Lung (tissue), 12 donors: Measurements from ENCODE around the gene PSMD7. TPM values are rescaled to one million over a fixed set of nuclear protein-coding genes. Genes with fewer than 3 reads are reported as not detected.
A peak's percentile ranks its signal among the peaks of the same experiment; 100 is the strongest.

Experiments
- ATAC-seq: fragments of 200-7000 bp; cut with Tn5 transposase; one replicate; pipeline ENCODE4 v1.9.1; 2020; ENCODE audit warnings: moderate number of reproducible peaks; ENCODE audit not compliant: insufficient read depth, low FRiP score
- DNase-seq, 3 donors: peaks; one replicate each; pipeline ENCODE4 v3.0.0-alpha.2; 2013 to 2017
- H3K27ac ChIP-seq, 2 donors: one replicate each; pipeline ENCODE4 v1.5.1; 2013; ENCODE audit warnings: mild to moderate bottlenecking in 2 of 2, moderate library complexity in 2 of 2, control low read depth in 1 of 2, inconsistent platforms in 1 of 2, low read depth in 1 of 2, low read length in 1 of 2
- H3K27me3 ChIP-seq, 3 donors: one replicate each; pipeline ENCODE4 v1.5.1; 2013; ENCODE audit warnings: low read length in 2 of 3; ENCODE audit not compliant: control insufficient read depth in 3 of 3, insufficient read depth in 3 of 3
- H3K36me3 ChIP-seq, 4 donors: one replicate each; pipeline ENCODE4 v1.5.1; 2013; ENCODE audit warnings: low read length in 4 of 4, mild to moderate bottlenecking in 1 of 4, moderate library complexity in 1 of 4; ENCODE audit not compliant: control insufficient read depth in 4 of 4, insufficient read depth in 4 of 4
- H3K4me1 ChIP-seq, 5 donors: one replicate each; pipeline ENCODE4 v1.5.1; 2013; ENCODE audit warnings: low read length in 5 of 5, mild to moderate bottlenecking in 2 of 5, moderate library complexity in 1 of 5; ENCODE audit not compliant: control insufficient read depth in 5 of 5, insufficient read depth in 5 of 5
- H3K4me3 ChIP-seq: one replicate; pipeline ENCODE4 v1.5.1; 2013; ENCODE audit warnings: mild to moderate bottlenecking, control low read depth, moderate library complexity
- H3K9ac ChIP-seq, 2 donors: one replicate each; pipeline ENCODE4 v1.5.1; 2013; ENCODE audit warnings: low read length in 2 of 2, control low read depth in 1 of 2; ENCODE audit not compliant: insufficient read depth in 1 of 2
- H3K9me3 ChIP-seq, 4 donors: one replicate each; pipeline ENCODE4 v1.5.1; 2013; ENCODE audit warnings: low read length in 3 of 4, mild to moderate bottlenecking in 1 of 4, moderate library complexity in 1 of 4; ENCODE audit not compliant: control insufficient read depth in 4 of 4, insufficient read depth in 3 of 4
- WGBS, 2 donors: extraction: QIAGEN DNeasy Blood & Tissue Kit; methylation state at CpG; one replicate each; pipeline ENCODE4 v1.1.7; 2013; 5-methylcytosine and 5-hydroxymethylcytosine counted together
- polyA plus RNA-seq, 2 donors: library from polyadenylated mRNA; stranded (reverse); fragments of 200-250 nt; gene quantifications; one replicate each; pipeline ENCODE4 v1.2.1, GENCODE V29; 2013
- total RNA-seq, 2 donors: library from RNA; depleted of rRNA in 1 of 2; stranded (reverse); fragments of >200 nt in 1 of 2; gene quantifications; one replicate each; pipeline ENCODE4 v1.2.1, GENCODE V29; 2014 to 2021
- TF ChIP-seq, protein P1 (sequence below): IDR thresholded peaks from 2 replicates; pipeline ENCODE4 v1.5.1; 2012; ENCODE audit warnings: mild to moderate bottlenecking; ENCODE audit errors: control extremely low read depth, extremely low read depth
- donor health status: control.
- donor health status: control.
- donor health status: Bipolar disorder and iron deficiency.
- donor health status: healthy.
- donor health status: DM: yes; HTN: yes; CAD: no.

Gene PSMD7
- total and polyA plus RNA-seq, 4 donors: 30.7 to 118 (median 58.7) TPM

DNA sequence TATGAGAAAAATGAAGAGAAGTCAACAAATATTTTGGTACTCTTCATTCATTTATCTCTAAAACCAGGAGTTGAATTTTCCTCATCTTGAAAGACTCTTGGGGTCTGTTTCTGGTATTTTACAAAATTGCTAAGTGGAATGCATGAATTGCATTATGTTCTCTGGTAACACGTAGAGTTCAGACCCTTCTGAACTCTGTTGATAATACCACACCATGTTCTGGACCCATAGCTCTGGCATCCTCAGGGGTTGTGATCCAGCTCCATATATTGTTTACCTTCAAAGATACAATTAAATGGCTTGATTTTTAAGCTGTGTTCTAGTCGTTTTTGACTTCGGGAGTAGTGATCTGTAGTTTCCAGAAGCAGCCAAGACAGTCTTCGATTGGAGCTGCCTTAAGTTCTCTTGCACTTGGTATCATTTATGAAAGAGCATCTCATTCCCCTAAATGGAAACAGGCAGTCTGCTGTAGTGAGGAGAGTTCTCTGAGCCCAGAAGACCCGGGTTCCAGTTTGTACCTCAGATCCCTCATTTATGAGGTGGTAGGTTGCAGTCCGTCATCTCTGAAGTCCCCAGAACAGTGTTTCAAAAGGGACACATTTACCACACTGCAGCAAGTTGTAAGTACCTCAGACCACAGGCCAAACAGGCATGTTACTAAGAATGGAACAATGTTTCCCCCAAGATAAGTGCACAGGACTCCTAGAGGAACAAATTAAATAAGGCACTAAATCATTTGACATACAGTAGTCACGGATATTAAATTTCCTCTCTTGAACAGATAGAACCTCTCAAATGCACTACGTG lies 9.6 kb downstream of the PSMD7 start:
- no peaks in the 10 kb centered on the region for H3K27me3 ChIP-seq
- no peaks in the 10 kb centered on the region for H3K9me3 ChIP-seq
- no peak overlapping the region for H3K9ac ChIP-seq
- DNase-seq: no peak
- TF ChIP-seq, protein P1, sequence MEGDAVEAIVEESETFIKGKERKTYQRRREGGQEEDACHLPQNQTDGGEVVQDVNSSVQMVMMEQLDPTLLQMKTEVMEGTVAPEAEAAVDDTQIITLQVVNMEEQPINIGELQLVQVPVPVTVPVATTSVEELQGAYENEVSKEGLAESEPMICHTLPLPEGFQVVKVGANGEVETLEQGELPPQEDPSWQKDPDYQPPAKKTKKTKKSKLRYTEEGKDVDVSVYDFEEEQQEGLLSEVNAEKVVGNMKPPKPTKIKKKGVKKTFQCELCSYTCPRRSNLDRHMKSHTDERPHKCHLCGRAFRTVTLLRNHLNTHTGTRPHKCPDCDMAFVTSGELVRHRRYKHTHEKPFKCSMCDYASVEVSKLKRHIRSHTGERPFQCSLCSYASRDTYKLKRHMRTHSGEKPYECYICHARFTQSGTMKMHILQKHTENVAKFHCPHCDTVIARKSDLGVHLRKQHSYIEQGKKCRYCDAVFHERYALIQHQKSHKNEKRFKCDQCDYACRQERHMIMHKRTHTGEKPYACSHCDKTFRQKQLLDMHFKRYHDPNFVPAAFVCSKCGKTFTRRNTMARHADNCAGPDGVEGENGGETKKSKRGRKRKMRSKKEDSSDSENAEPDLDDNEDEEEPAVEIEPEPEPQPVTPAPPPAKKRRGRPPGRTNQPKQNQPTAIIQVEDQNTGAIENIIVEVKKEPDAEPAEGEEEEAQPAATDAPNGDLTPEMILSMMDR: no peak
- no peak overlapping the region for H3K27ac ChIP-seq
- no peak overlapping the region for H3K4me3 ChIP-seq
- no peaks in the 10 kb centered on the region for H3K4me1 ChIP-seq
- WGBS, 2 donors: 66 to 67% methylated on average over 8 of the region's 8 CpGs
- ATAC-seq: no peak
- H3K36me3 ChIP-seq: peaks cover 36 to 65% (median 45%) of the 10 kb centered on the region in 4 donors

DNA sequence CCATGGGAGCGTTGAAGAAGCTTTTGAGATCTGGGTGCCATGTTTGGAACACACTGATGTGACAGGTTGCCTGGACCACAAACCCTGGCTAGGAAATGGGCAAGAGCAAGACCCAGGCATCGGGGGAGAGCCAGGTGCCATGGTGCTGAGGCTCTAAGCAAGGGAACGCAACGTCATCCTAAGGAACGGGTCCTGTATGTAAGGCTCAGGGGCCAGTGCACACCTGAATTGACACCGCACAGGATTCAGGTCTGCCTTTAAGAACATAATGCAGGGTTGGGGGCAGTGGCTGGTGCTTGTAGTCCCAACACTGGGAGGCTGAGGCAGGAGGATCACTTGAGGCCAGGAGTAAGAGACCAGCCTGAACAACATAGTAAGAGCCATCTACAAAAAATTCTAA lies 10.8 kb downstream of the PSMD7 start:
- ATAC-seq: no peak
- TF ChIP-seq, protein P1: no peak
- no peak for DNase-seq
- H3K36me3 ChIP-seq: peaks cover 33 to 53% (median 34%) of the 10 kb centered on the region in 4 donors
- H3K4me3 ChIP-seq: no peak overlapping the region
- no peaks in the 10 kb centered on the region for H3K4me1 ChIP-seq
- H3K9ac ChIP-seq: no peak overlapping the region
- 94 to 97% methylated on average over 6 of the region's 6 CpGs for WGBS, 2 donors
- H3K27me3 ChIP-seq: no peaks in the 10 kb centered on the region
- H3K27ac ChIP-seq: no peak overlapping the region
- H3K9me3 ChIP-seq: no peaks in the 10 kb centered on the region

GRCh38 chr16:74309789-74310781 lies 13.5 kb downstream of the PSMD7 start:
- Histone ChIP-seq H3K9me3 (no peaks in the 10 kb centered on the region), H3K4me3 (no peak overlapping the region), H3K36me3 (peaks cover 15 to 28% (median 15%) of the 10 kb centered on the region in 4 donors), H3K27ac (no peak overlapping the region), H3K4me1 (no peaks in the 10 kb centered on the region), H3K9ac (no peak overlapping the region), H3K27me3 (no peaks in the 10 kb centered on the region)
- ATAC-seq: no peak
- 77 to 81% methylated on average over 15 of the region's 15 CpGs for WGBS, 2 donors
- TF ChIP-seq, protein P1: peak; percentile 41
- DNase-seq: peak; percentile 45 to 72 (median 64)
